Stimulated activated CD4-positive, alpha-beta T cell treated with anti-CD3 and anti-CD28 coated beads, Interleukin-1b, Interleukin-23, amount 100 ng/mL, for 4 hours (primary cell): ENCODE measurements around the gene TAF4B.
"Not testable (repeated sequence)": the region's sequence is repeated elsewhere in the genome, so short reads cannot be mapped to it uniquely, and the experiment has no call there.

ENCODE experiments used
- DNase-seq, 2 donors: peaks; one replicate each; pipeline ENCODE4 v3.0.0-alpha.2; 2020; ENCODE audit warnings: low read depth in 2 of 2

The TAF4B gene

DNA sequence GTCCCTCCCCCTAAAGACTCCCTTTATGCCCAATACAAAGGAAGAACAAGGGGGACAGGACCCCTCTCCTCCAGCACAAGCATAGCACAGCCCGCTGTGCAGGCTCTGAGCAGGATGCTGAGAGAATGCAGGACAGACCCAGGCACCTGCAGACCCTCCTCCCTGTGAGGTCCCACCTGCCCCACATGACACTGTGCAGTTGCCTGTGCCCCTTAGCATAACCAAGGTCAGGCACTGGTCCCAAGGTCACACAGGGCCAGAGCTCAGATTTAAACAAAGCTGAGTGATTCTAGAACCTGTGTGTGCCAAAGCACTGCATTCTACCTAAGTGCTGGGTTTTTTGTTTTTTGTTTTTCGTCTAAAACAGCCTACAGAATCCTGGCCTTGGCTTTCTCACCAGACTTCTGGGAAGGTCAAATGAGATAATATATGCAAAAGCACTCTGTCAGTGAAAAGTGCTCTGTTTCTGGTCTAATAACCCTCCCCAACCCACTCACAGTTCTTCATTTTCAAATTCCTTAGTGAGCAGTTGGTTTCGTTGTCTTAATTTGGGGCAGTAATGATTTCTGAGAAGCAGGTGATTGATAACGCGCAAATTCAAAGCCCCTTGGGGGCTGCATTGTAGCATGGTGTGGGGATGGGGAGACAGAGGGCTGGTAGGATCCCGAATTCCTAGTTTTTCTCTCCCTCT is 196.4 kb downstream of the TAF4B start:
- DNase-seq = no peak

GRCh38 chr18:26424428-26425147 is 198.3 kb downstream of the TAF4B start:
- DNase-seq = no peak

GRCh38 chr18:26425148-26425531 is 198.9 kb downstream of the TAF4B start:
- DNase-seq = no peak

DNA sequence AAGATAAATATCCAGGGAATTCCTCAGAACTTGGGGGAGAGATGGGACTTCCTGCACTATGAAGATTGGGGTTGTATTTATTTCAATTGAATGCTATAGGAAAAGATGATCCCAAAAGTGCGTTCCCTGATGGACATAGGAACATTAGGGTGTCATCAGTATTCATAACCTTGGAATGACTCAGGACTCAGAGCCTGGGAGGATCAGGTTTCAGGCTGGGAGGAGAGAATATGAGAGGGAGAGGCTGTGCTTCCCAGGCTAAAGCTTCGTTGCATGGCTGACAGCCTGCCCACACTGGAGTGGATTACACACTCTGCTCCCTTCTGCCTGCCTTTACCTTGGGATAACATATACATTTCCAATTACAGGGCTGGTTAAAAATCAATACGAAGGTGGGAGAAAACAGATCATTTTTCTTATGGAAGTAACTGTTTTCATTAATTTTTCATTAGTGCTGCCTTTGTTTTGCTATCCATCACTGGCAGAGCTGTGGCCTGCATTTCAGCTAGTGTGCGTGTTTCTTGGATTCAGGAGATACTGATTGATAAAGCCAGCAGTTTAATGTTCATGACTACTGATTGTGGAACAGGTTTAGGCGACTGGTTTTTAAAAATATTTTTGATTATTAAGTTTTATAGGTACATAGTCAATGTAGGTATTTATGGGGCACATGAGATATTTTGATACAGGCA is 203.4 kb downstream of the TAF4B start:
- DNase-seq = no peak

- no peak for DNase-seq
Measured at GRCh38 chr18:26432651-26433424, 206.6 kb downstream of the TAF4B start.

GRCh38 chr18:26434887-26435286 is 208.6 kb downstream of the TAF4B start:
- no peak for DNase-seq

DNA sequence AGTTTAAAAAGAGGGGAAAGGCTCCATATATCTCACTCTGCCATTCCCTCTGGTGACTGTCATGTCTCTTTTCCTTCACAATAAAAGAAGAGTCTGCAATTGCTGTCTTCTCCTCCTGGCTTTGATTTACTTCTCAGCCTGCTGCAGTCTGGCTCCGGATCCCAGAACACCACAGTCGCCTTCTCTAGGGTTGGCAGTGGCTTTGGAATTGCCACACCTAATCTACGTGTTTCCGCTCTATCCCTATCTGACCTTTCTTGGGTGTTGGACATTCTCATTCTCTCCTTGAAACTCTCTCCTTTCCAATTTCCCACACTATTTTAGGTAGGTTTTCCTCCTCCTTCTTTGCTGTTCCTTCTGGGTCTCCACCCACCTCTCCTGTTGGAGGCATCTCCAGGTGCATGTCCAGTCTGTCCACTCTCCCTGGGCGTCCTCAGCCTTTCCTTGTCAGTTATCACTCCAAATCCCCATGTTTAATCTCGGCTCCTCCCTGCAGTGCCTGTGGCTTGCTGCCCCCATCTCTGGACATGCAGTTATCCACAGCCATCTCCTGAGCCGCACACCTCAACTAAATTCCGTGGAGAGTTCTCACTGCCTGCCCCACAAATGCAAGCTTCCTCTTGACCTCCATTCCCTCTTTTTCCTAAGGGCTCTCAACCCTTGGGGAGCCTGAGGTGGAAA is 209.3 kb downstream of the TAF4B start:
- DNase-seq = no peak

DNA sequence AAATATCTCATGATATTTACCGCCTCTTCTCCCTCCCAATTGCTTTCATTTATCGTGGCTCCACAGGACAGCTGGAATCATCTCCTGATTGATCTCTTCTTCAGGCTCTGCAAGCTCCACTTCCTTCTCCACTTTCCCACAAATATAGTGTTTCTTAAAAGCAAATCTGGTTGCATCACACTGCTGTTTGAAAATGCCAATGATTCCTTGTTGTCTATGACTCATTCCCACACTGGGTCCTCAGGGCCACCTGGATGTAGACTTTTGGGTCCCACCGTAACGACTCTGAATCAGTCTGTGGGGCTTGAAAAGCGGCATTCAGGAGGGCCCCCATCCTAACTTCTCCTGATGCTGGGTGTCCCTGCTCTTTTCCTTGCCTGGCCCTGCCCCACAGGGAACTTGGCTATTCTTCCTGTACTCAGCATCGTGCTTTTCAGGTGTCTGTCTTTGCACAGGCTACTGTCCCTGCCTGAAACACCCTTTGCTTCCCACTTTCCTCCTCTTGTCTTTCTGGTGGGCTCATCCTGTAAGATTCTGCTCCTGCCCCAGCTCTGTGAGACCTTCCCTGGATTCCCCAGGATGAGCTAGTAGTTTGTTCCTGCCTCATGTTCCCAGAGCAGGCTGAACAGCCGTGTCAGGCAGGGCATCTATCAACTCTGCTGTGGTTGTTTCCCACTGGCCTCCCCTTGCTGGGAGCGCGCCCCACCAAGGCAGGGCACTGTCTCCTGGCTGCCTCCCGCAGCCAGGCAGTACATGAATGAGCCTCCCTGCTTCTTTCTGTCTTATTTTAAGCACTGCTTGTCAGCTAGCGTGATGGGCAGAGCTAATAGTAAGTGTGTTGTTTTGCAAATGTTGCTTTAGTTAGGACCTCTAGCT is 210.2 kb downstream of the TAF4B start:
- no peak for DNase-seq

GRCh38 chr18:26437634-26438033 is 211.4 kb downstream of the TAF4B start:
- DNase-seq = not testable (repeated sequence)

- no peak for DNase-seq
Measured at GRCh38 chr18:26438980-26439379, 212.7 kb downstream of the TAF4B start.

DNA sequence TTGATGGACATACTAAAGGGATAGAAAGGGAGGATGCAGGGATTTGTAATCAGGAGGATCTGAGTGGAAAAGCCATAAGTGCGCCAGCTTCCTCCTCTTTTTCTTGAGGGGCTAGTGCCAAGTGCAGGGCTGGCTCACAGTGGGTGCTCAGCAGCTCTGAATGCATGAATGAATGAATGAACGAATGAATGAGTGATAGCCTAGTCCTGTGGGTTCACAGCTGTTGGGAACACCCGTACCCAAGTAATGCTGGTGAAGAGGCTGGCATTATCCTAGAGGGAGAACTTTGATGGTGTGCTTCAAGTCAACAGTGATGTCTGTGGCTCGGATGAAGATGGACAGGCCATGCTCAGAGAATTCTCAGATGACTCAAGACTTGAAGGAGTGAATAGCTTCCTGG is 213.3 kb downstream of the TAF4B start:
- DNase-seq = no peak

GRCh38 chr18:26440644-26441043 is 214.4 kb downstream of the TAF4B start:
- no peak for DNase-seq
